Fibroblast of skin of back (primary cell): ENCODE data around the gene HBE1.
"Not testable (repeated sequence)": the region's sequence is repeated elsewhere in the genome, so short reads cannot be mapped to it uniquely, and the experiment has no call there.

ENCODE experiments used
- DNase-seq: peaks from one replicate; pipeline ENCODE4 v3.0.0-alpha.2; 2013

HBE1 gene

DNA sequence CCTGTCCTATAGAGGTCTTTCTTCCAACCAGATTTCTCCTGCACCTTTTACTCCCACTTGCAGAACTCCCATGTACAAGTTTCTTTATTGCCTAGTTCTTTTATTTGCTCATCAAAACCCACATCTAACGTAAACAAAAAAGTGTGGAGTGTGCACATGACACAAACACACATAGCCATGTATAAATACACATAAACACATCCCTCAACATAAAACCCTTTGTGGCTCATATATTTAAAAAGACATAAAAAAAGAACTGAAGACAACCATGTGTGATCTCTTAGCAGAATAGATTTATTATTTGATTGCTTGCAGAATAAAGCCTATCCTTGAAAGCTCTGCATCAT is 16.9 kb downstream of the HBE1 start:
- DNase-seq, result no peak

- DNase-seq, result no peak
Measured at GRCh38 chr11:5252192-5252918, 17.4 kb downstream of the HBE1 start.

- no peak for DNase-seq
Measured at GRCh38 chr11:5251746-5252145, 18.0 kb downstream of the HBE1 start.

DNA sequence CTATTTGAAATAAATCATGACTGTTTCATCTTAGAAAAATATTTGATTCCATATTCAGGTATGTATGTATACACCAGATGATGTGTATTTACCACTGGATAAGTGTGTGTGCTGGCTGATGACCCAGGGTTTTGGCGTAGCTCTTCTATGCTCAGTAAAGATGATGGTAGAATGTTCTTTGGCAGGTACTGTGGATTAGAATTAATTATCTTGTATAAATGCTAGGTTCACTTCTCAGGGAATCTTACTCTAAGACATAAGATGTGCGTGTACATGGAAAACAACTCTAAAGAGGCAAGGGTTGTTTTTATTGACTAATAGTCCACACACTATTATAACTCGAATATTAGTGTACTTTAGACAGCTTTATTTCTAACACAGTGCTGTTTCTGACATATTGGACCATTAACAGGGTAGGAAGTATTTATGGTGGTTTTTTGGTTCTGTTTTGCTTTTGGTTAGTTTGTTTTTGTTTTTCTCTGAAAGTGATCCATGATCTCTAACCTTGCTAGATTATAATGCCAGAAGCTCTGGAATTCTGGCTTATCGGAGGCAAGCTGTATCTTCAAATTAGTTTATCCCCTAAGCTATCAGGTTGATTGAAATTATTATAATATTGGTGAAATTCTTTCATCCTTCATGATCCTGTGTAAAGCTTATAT is 19.1 kb downstream of the HBE1 start:
- no peak for DNase-seq

- DNase-seq, result not testable (repeated sequence)
Measured at GRCh38 chr11:5249807-5250396, 19.8 kb downstream of the HBE1 start, which contains the start of gene HBG1. Gene HBG1 (minus strand): TSS chr11:5249857. CDS start chr11:5249804, 53 bp downstream.

- DNase-seq, result not testable (repeated sequence)
Measured at GRCh38 chr11:5248498-5248897, 21.2 kb downstream of the HBE1 start.

DNA sequence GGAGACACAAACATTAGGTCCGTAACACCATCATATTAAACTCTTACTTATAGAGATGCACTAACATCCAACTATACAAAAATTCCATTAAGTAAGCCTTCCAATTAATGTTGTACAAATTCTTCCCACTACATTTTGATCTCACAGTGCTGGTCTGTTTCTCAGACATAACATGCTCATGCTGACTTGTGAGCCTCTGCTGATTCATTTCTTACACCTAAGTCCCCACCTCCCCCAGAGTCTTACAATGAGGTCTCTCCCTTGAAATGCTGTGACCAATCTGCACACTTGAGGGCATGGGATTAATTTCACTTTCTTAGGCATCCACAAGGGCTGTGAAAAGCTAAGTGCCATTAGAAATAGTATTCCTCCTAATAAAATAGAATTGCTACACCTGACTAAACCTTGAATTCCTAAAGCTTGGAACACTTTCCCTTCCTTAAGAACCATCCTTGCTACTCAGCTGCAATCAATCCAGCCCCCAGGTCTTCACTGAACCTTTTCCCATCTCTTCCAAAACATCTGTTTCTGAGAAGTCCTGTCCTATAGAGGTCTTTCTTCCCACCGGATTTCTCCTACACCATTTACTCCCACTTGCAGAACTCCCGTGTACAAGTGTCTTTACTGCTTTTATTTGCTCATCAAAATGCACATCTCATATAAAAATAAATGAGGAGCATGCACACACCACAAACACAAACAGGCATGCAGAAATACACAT is 22.1 kb downstream of the HBE1 start:
- DNase-seq, result no peak

- no peak for DNase-seq
Measured at GRCh38 chr11:5246772-5247471, 22.8 kb downstream of the HBE1 start.

DNA sequence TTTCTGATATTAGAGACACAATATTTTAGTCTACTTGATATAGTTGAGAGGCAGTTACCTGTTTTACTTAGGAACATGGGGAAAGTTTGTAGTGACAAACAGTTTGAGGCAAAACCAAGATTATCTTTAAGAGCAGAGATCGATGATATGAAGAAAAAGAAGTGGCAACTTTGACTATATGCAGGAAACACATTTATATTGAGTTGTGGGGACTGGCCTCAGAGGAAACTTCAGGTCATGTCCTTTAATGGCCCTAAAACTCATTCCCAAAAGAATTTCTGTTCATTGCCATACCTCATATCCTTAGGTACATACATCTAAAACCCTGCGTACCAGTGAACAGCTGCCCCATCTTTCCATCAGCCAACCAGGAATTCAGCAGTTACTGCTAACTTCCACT is 24.6 kb downstream of the HBE1 start:
- no peak for DNase-seq

DNA sequence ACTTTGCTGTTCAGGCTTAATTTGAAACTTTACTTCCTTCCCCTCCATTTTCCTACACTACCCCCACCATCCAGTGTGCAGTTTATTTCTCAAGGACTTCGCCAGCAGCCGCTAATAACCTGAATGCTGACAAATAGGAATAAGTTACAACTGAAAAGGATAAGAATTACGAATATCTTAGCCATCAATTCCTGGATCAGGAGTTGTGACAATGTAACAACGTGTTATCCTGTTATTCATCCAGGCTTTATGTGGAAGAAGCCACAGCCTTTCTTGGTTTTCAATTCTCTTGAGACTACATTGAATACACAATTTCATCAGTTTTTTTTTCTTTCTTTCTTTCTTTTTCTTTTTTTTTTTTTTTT is 25.9 kb downstream of the HBE1 start:
- no peak for DNase-seq

GRCh38 chr11:5242933-5243815 is 26.6 kb downstream of the HBE1 start:
- no peak for DNase-seq

- DNase-seq, result no peak
Measured at GRCh38 chr11:5242208-5242607, 27.5 kb downstream of the HBE1 start.

GRCh38 chr11:5241458-5241857 is 28.3 kb downstream of the HBE1 start:
- no peak for DNase-seq

DNA sequence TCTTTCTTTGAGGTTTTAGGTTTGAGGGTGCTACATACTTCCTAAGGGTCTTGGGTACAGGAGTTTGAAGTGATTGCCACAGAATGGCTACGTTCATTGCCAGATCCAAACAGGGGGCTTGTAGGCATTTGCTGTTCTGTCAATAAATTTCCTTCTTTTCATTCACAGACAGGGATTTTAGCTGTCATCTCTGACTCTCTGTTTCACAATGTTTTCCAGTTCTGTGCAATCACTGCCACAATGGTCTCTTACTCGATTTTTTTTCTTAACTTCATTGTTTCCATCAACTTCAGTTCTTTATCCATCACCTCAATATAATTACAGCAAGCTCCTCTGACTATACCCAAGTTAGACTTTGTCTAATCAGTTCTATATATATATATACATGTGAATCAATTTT is 29.3 kb downstream of the HBE1 start:
- DNase-seq, result no peak

DNA sequence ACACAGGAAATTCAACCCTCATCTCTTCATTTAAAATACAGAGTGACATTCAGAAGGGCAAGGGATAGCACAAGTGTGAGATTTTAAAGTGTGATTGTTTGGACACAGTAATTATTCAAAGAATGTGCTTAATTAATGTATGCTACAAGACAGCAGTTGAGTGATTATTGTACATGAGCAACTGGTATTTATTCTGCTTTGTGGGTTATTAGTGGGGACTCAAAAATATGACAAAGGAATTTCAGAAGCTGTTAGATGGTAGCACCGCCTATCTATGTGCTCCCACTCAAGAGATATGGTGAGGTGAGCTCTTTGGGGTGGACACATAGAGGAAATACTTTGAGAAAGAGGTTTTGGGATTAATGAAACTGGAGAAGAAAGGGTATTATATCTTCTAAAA is 29.7 kb downstream of the HBE1 start:
- DNase-seq, result no peak

- DNase-seq, result no peak
Measured at GRCh38 chr11:5239046-5239445, 30.7 kb downstream of the HBE1 start.

GRCh38 chr11:5238486-5238885 is 31.3 kb downstream of the HBE1 start:
- DNase-seq, result no peak

- DNase-seq, result no peak
Measured at GRCh38 chr11:5237420-5237819, 32.3 kb downstream of the HBE1 start.

DNA sequence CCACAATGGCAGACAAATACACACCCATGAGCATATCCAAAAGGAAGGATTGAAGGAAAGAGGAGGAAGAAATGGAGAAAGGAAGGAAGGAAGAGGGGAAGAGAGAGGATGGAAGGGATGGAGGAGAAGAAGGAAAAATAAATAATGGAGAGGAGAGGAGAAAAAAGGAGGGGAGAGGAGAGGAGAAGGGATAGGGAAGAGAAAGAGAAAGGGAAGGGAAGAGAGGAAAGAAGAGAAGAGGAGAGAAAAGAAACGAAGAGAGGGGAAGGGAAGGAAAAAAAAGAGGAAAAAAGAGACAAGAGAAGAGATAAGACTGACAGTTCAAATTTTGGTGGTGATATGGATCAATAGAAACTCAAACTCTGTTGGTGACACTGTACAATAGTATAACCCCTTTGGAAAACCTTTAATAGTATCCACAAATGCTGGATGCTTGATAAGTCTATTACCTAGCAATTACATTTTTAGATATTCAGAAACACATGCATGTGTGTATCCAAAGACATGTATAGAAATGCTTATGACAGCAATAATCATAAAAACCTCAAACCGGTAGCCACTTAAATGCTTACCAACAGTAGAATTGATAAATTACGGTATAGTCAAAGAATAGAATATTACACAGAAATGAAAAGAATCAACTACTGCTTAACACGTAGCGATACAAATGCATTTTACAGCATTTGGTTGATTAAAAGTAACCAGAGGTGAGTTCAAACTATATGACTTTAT is 34.2 kb downstream of the HBE1 start:
- no peak for DNase-seq

GRCh38 chr11:5234381-5234834 is 35.3 kb downstream of the HBE1 start, which contains the start of gene HBD:
Gene HBD (minus strand): TSS chr11:5234483. CDS start chr11:5234433, 50 bp downstream.
- DNase-seq, result no peak

DNA sequence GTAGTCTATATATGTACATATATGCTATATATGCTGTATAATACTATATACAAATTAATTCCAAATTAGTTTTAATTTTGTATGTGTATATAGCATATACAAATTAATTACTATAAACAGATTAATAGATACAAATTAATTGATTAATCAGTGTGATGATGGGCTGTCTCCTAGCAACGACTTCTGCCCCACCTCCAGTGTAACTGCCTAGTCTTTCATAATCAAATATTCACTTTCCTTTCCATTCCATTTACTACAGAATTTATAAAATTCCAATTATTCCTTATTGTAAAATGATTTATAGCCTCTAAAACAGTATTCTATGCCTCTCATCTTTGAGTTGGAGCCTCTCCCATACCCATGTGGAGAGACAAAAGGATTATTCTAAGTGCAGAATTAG is 36.4 kb downstream of the HBE1 start:
- DNase-seq, result no peak
